ENCODE measurements around the gene ECI1.
"Not testable (repeated sequence)": the region's sequence is repeated elsewhere in the genome, so short reads cannot be mapped to it uniquely, and the experiment has no call there.

The ECI1 gene

GRCh38 chr16:2280981-2281542 lies 29.7 kb upstream of the ECI1 start:
- DNase-seq (ENCODE audit: low read depth in 1 of 2, low spot score in 1 of 2): no peak

GRCh38 chr16:2280461-2280860 lies 29.1 kb upstream of the ECI1 start:
- no peak for DNase-seq (ENCODE audit: low read depth in 1 of 2, low spot score in 1 of 2)

- no peak for DNase-seq (ENCODE audit: low read depth in 1 of 2, low spot score in 1 of 2)
Observed at GRCh38 chr16:2278956-2279800, 27.8 kb upstream of the ECI1 start.

- DNase-seq (ENCODE audit: low read depth in 1 of 2, low spot score in 1 of 2): no peak
Observed at GRCh38 chr16:2278272-2278608, 26.9 kb upstream of the ECI1 start.

- DNase-seq (ENCODE audit: low read depth in 1 of 2, low spot score in 1 of 2): no peak
Observed at GRCh38 chr16:2277466-2278271, 26.3 kb upstream of the ECI1 start.

GRCh38 chr16:2276368-2277195 lies 25.2 kb upstream of the ECI1 start:
- DNase-seq (ENCODE audit: low read depth in 1 of 2, low spot score in 1 of 2): no peak

- DNase-seq (ENCODE audit: low read depth in 1 of 2, low spot score in 1 of 2): no peak
Observed at GRCh38 chr16:2275476-2276367, 24.3 kb upstream of the ECI1 start.

GRCh38 chr16:2273931-2274330 lies 22.5 kb upstream of the ECI1 start:
- no peak for DNase-seq (ENCODE audit: low read depth in 1 of 2, low spot score in 1 of 2)

GRCh38 chr16:2273484-2273883 lies 22.1 kb upstream of the ECI1 start:
- no peak for DNase-seq (ENCODE audit: low read depth in 1 of 2, low spot score in 1 of 2)

- no peak for DNase-seq (ENCODE audit: low read depth in 1 of 2, low spot score in 1 of 2)
Observed at GRCh38 chr16:2271848-2272461, 20.6 kb upstream of the ECI1 start.

- no peak for DNase-seq (ENCODE audit: low read depth in 1 of 2, low spot score in 1 of 2)
Observed at GRCh38 chr16:2270588-2271470, 19.4 kb upstream of the ECI1 start.

- no peak for DNase-seq (ENCODE audit: low read depth in 1 of 2, low spot score in 1 of 2)
Observed at GRCh38 chr16:2270070-2270462, 18.7 kb upstream of the ECI1 start.

- DNase-seq (ENCODE audit: low read depth in 1 of 2, low spot score in 1 of 2): peak; percentile 92 to 95
Observed at GRCh38 chr16:2267913-2268666, 16.7 kb upstream of the ECI1 start, which contains the start of gene RNPS1. Gene RNPS1, minus strand, starts transcription at chr16:2268126. Its CDS starts 3,483 bp downstream, at chr16:2264643.

GRCh38 chr16:2267505-2267912 lies 16.1 kb upstream of the ECI1 start:
- not testable (repeated sequence) for DNase-seq (ENCODE audit: low read depth in 1 of 2, low spot score in 1 of 2)

GRCh38 chr16:2266887-2267286 lies 15.5 kb upstream of the ECI1 start:
- DNase-seq (ENCODE audit: low read depth in 1 of 2, low spot score in 1 of 2): not testable (repeated sequence)

- DNase-seq (ENCODE audit: low read depth in 1 of 2, low spot score in 1 of 2): not testable (repeated sequence)
Observed at GRCh38 chr16:2263026-2263425, 11.6 kb upstream of the ECI1 start.

GRCh38 chr16:2260250-2260649 lies 8.9 kb upstream of the ECI1 start:
- no peak for DNase-seq (ENCODE audit: low read depth in 1 of 2, low spot score in 1 of 2)

GRCh38 chr16:2258530-2258929 lies 7.1 kb upstream of the ECI1 start:
- not testable (repeated sequence) for DNase-seq (ENCODE audit: low read depth in 1 of 2, low spot score in 1 of 2)
